Measurements from ENCODE around the gene PDLIM7. TPM values are rescaled to one million over a fixed set of nuclear protein-coding genes. Genes with fewer than 3 reads are reported as not detected.

PDLIM7 gene
- polyA plus RNA-seq, 1 donor (not counting 4 experiments of a cell fraction or from before 2014, with no cell fraction given), result 48.5 TPM

DNA sequence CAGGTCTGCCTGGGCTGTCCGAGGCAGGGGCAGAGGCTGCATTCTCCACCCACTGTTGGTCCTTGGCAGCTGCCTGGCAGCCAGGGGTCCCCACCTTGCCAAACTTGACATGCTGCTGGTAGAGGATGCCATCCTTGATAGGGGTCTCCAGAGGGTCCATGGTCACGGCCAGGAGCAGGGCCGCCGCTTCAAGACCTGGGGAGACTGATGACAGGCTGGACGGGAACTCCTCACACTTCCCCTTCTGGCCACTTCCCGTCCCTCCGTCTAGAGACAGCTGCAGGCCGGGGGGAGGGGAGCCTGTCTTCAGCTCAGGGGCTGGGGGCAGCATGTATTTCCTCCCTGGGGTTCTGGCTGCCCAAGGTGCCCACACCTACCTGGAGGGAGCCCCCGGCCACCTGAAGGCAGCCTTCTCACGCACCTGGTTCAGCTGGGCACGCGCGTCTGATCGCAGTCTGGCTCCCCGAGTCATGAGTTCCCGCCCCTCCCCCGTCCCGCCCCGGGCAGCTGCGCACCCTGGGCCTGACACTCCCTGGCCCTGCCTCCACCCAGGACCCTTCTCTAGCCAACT, 12.1 kb upstream of the PDLIM7 start, which contains the start of gene DOK3:
TSS of gene DOK3 (minus strand) at position 446 of the 571 bp plus-strand sequence. CDS start at position 160, 286 bp downstream.
- no peaks in the 10 kb centered on the region for H3K9me3 ChIP-seq (ENCODE audit: control insufficient read depth, low read depth, low read length)
- H3K27ac ChIP-seq (ENCODE audit: control insufficient read depth, insufficient read depth, low read length), result no peak within 1 kb of the TSS
- peaks cover 3% of the 10 kb centered on the region for H3K79me2 ChIP-seq (ENCODE audit: control insufficient read depth, insufficient read depth, low read length)
- peaks cover 23 to 31% of the 10 kb centered on the region in 2 experiments for H3K36me3 ChIP-seq (ENCODE audit: control insufficient read depth in 2 of 2, extremely low read depth in 1 of 2, insufficient read depth in 2 of 2, low read length in 2 of 2)
- no peak within 1 kb of the TSS for H3K4me3 ChIP-seq (ENCODE audit: control insufficient read depth in 2 of 3, extremely low read depth in 1 of 3, insufficient read depth in 2 of 3, low read depth in 1 of 3, low read length in 3 of 3)
- no peaks in the 10 kb centered on the region for H3K9me1 ChIP-seq (ENCODE audit: control insufficient read depth, extremely low read depth, insufficient read depth, low read length)
- TF ChIP-seq, protein P1, sequence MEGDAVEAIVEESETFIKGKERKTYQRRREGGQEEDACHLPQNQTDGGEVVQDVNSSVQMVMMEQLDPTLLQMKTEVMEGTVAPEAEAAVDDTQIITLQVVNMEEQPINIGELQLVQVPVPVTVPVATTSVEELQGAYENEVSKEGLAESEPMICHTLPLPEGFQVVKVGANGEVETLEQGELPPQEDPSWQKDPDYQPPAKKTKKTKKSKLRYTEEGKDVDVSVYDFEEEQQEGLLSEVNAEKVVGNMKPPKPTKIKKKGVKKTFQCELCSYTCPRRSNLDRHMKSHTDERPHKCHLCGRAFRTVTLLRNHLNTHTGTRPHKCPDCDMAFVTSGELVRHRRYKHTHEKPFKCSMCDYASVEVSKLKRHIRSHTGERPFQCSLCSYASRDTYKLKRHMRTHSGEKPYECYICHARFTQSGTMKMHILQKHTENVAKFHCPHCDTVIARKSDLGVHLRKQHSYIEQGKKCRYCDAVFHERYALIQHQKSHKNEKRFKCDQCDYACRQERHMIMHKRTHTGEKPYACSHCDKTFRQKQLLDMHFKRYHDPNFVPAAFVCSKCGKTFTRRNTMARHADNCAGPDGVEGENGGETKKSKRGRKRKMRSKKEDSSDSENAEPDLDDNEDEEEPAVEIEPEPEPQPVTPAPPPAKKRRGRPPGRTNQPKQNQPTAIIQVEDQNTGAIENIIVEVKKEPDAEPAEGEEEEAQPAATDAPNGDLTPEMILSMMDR (optimal IDR thresholded peaks at IDR 0.05 in 1 of 3, IDR thresholded peaks at IDR 0.05 in 1 of 3, conservative IDR thresholded peaks at IDR 0.05 in 1 of 3; ENCODE audit: extremely low read depth in 1 of 3, insufficient read depth in 2 of 3, low read length in 3 of 3), result no peak
- no peak for TF ChIP-seq EZH2 (IDR thresholded peaks at IDR 0.05; ENCODE audit: low read length)
- no peaks in the 10 kb centered on the region for H4K20me1 ChIP-seq (ENCODE audit: control insufficient read depth, extremely low read depth, insufficient read depth, low read length)
- H3K4me1 ChIP-seq (ENCODE audit: control insufficient read depth, extremely low read depth, insufficient read depth, low read length), result no peaks in the 10 kb centered on the region
- H3K4me2 ChIP-seq (ENCODE audit: control insufficient read depth, extremely low read depth, insufficient read depth, low read depth, low read length), result no peak within 1 kb of the TSS
- DNase-seq (ENCODE audit: low read depth, low spot score), result no peak
- no peak within 1 kb of the TSS for H3K9ac ChIP-seq (ENCODE audit: control insufficient read depth, extremely low read depth, insufficient read depth, low read length)
- dilution Hi-C loops (cut with MboI; ENCODE audit: extremely low pct_ligation_motif_present, low sequenced_read_pairs), result no loop called here
- H3K27me3 ChIP-seq (ENCODE audit: control insufficient read depth, extremely low read depth, insufficient read depth, low read length), result no peaks in the 10 kb centered on the region
- no peak within 1 kb of the TSS for H2AFZ ChIP-seq (ENCODE audit: control insufficient read depth, low read length)
- FAIRE-seq, result no peak

DNA sequence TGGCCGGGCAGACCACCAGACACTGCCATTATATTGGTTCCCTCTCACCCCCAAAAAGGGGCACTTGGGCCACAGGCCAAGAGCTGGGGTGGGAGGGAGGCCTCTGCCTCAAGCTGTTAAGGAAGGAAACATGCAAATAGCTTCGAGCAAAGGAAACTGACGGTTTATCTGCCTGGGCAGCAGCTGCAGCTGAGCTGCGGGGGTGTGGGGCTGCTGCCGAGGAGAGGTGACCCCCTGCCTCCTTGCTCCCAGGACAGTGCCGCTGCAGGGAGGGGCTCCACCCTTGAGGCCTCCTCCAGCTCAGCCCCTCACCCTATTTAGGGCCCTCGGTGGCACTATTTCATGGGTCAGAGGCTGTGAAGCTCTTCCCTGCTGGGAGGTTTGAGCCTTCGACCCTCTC, 11.4 kb upstream of the PDLIM7 start:
- H3K79me2 ChIP-seq (ENCODE audit: control insufficient read depth, insufficient read depth, low read length), result no peaks in the 10 kb centered on the region
- H3K9me1 ChIP-seq (ENCODE audit: control insufficient read depth, extremely low read depth, insufficient read depth, low read length), result no peaks in the 10 kb centered on the region
- H4K20me1 ChIP-seq (ENCODE audit: control insufficient read depth, extremely low read depth, insufficient read depth, low read length), result no peaks in the 10 kb centered on the region
- no peaks in the 10 kb centered on the region for H3K9me3 ChIP-seq (ENCODE audit: control insufficient read depth, low read depth, low read length)
- dilution Hi-C loops (cut with MboI; ENCODE audit: extremely low pct_ligation_motif_present, low sequenced_read_pairs), result no loop called here
- no peak overlapping the region for H3K9ac ChIP-seq (ENCODE audit: control insufficient read depth, extremely low read depth, insufficient read depth, low read length)
- no peak overlapping the region for H3K4me2 ChIP-seq (ENCODE audit: control insufficient read depth, extremely low read depth, insufficient read depth, low read depth, low read length)
- FAIRE-seq, result no peak
- no peaks in the 10 kb centered on the region for H3K27me3 ChIP-seq (ENCODE audit: control insufficient read depth, extremely low read depth, insufficient read depth, low read length)
- DNase-seq (ENCODE audit: low read depth, low spot score), result no peak
- peaks cover 23 to 26% of the 10 kb centered on the region in 2 experiments for H3K36me3 ChIP-seq (ENCODE audit: control insufficient read depth in 2 of 2, extremely low read depth in 1 of 2, insufficient read depth in 2 of 2, low read length in 2 of 2)
- TF ChIP-seq EZH2 (IDR thresholded peaks at IDR 0.05; ENCODE audit: low read length), result no peak
- TF ChIP-seq, protein P1 (optimal IDR thresholded peaks at IDR 0.05 in 1 of 3, IDR thresholded peaks at IDR 0.05 in 1 of 3, conservative IDR thresholded peaks at IDR 0.05 in 1 of 3; ENCODE audit: extremely low read depth in 1 of 3, insufficient read depth in 2 of 3, low read length in 3 of 3), result no peak
- H2AFZ ChIP-seq (ENCODE audit: control insufficient read depth, low read length), result no peak overlapping the region
- no peak overlapping the region for H3K27ac ChIP-seq (ENCODE audit: control insufficient read depth, insufficient read depth, low read length)
- no peaks in the 10 kb centered on the region for H3K4me1 ChIP-seq (ENCODE audit: control insufficient read depth, extremely low read depth, insufficient read depth, low read length)
- no peak overlapping the region for H3K4me3 ChIP-seq (ENCODE audit: control insufficient read depth in 2 of 3, extremely low read depth in 1 of 3, insufficient read depth in 2 of 3, low read depth in 1 of 3, low read length in 3 of 3)
